ENCODE data around the gene RAB19. TPM values are rescaled to one million over a fixed set of nuclear protein-coding genes. Genes with fewer than 3 reads are reported as not detected.
"Not testable (repeated sequence)": the region's sequence is repeated elsewhere in the genome, so short reads cannot be mapped to it uniquely, and the experiment has no call there.

Gene RAB19
- total and polyA plus RNA-seq, 5 experiments from 2014 or later, result 5.2 to 7.0 (median 6.5) TPM

DNA sequence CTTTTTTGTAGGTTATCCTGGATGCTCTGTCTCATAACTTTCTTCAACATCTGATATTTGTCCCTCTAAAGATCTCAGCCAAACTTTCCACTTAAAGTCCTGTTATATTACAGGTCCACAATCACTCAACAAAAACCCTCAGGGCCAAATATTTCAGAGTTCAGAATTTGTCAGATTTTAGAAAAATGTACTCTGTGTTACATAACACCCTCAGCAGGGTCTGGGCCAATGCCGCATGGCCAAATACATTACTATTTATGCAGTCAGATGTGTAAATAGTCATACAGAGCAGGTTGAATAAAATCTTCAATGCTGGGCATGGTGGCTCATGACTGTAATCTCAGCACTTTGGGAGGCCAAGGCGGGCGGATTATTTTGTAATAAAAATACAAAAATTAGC lies 11.5 kb downstream of the RAB19 start:
- no peak overlapping the region for H3K4me3 Mint-ChIP-seq
- POLR2A ChIA-PET, result no interaction called here
- no peak overlapping the region for H3K27ac Mint-ChIP-seq
- H3K27me3 Mint-ChIP-seq, result no peaks in the 10 kb centered on the region
- DNase-seq (no peak), ATAC-seq (no peak)
- no peaks in the 10 kb centered on the region for H3K9me3 Mint-ChIP-seq
- H3K36me3 Mint-ChIP-seq, result peaks cover 0 to 52% (median 22%) of the 10 kb centered on the region in 3 donors
- peaks cover 8 to 13% (median 8%) of the 10 kb centered on the region in 4 donors for H3K4me1 Mint-ChIP-seq

DNA sequence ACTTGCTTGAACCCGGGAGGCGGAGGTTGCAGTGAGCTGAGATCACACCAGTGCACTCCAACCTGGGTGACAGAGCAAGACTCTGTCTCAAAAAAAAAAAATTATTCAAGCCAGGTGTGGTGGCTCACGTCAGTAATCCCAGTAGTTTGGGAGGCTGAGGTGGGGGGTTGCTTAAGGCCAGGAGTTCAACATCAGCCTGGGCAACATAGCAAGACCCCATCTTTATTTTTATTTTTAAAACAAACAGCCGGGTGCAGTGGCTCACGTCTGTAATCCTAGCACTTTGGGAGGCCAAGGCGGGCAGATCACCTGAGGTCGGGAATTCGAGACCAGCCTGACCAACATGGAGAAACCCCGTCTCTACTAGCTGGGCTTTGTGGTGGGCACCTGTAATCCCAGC lies 12.0 kb downstream of the RAB19 start:
- Mint-ChIP-seq H3K27ac (peak overlapping the region in 1 of 10 donors; percentile 11), H3K4me1 (peaks cover 8 to 13% (median 8%) of the 10 kb centered on the region in 4 donors), H3K36me3 (peaks cover 0 to 51% (median 20%) of the 10 kb centered on the region in 3 donors)
- ATAC-seq, DNase-seq, H3K9me3 Mint-ChIP-seq, H3K27me3 Mint-ChIP-seq, POLR2A ChIA-PET, H3K4me3 Mint-ChIP-seq: not testable (repeated sequence)

DNA sequence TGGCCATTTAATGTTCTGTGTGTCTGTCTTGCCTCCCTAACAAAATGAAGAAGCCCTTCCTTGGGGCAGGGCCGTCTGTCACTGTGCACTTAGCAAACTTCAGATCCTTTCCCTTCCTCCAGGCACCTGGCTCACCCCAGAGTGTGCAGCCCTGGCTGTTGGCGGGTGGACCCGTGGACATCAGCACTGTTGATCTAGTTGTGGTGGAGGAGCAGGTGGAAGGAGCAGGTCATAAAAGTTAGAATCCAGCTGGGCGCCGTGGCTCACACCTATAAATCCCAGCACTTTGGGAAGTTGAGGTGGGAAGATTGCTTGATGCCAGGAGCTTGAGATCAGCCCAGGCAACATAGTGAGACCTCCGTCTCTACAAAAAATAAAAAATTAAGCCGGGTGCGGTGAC lies 12.7 kb downstream of the RAB19 start:
- Mint-ChIP-seq H3K4me1 (peaks cover 8 to 13% (median 8%) of the 10 kb centered on the region in 4 donors), H3K27ac (peak overlapping the region in 2 of 10 donors; percentile 39), H3K4me3 (no peak overlapping the region), H3K9me3 (no peaks in the 10 kb centered on the region), H3K27me3 (no peaks in the 10 kb centered on the region), H3K36me3 (peaks cover 0 to 43% (median 18%) of the 10 kb centered on the region in 3 donors)
- POLR2A ChIA-PET, result interaction anchor here (0.7 to 1.4 kb wide), 3 partner anchors 11 to 328 kb away, joined by 3 to 6 read pairs (median 3); no protein-coding TSS in a partner anchor
- no peak for ATAC-seq
- no peak for DNase-seq

DNA sequence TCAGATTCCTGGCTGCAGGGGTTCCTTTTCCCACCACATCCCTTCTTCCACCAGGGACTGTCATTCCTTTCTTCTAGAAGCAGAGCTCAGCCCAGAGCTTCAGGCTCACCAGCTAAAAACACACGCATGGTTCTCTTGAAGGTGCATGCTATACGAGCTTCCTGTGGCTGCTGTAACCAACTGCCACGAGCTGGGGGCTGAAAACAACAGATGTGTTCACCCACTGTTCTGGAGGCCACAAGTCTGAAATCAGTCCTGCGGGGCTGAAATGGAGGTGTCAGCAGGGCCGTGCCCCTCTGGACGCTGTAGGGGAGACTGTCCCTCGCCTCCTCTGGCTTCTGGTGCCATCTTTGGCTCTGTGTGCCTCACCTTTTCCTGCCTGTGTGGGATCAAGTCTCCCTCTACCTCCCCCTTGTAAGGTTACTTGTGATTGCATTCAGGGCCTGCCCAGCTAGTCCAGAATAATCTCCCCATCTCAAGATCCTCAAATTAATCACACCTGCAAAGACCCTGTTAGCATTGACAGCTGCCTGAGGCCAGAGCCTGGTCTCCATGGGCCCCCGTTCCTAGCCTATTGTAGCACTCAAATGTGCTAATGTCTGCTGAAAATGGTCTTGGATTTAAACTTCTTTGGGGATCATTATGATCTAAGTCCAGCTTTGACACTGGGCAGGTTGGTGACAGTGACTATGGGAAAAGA lies 13.7 kb downstream of the RAB19 start:
- peaks cover 8 to 13% (median 8%) of the 10 kb centered on the region in 4 donors for H3K4me1 Mint-ChIP-seq
- ATAC-seq (peak; percentile 42 to 70), DNase-seq (peak in 2 of 10 donors; percentile 18 to 27)
- H3K9me3 Mint-ChIP-seq, result no peaks in the 10 kb centered on the region
- peak overlapping the region in 8 of 10 donors; percentile 15 to 87 (median 50) for H3K27ac Mint-ChIP-seq
- H3K36me3 Mint-ChIP-seq, result peaks cover 0 to 39% (median 16%) of the 10 kb centered on the region in 3 donors
- no peaks in the 10 kb centered on the region for H3K27me3 Mint-ChIP-seq
- POLR2A ChIA-PET, result interaction anchor here (0.6 to 1.4 kb wide), 3 partner anchors 12 to 60 kb away, joined by 3 to 6 read pairs (median 3); no protein-coding TSS in a partner anchor
- peak overlapping the region in 2 of 10 donors; percentile 26 to 56 for H3K4me3 Mint-ChIP-seq

DNA sequence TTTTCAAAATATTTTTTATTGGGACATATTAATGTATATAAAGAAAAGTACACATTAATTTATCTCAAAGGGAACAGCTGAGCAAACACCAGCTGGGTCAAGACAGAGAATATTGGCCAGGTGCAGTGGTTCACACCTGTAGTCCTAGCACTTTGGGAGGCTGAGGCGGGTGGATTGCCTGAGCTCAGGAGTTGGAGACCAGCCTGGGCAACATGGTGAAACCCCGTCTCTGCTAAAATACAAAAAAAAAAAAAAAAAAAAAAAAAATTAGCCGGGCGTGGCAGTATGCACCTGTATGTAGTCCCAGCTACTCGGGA lies 14.3 kb downstream of the RAB19 start:
- not testable (repeated sequence) for H3K27me3 Mint-ChIP-seq, H3K4me3 Mint-ChIP-seq, H3K9me3 Mint-ChIP-seq, DNase-seq, ATAC-seq
- Mint-ChIP-seq H3K27ac (peak overlapping the region in 5 of 10 donors; percentile 43 to 81 (median 51)), H3K4me1 (peaks cover 8 to 13% (median 8%) of the 10 kb centered on the region in 4 donors), H3K36me3 (peaks cover 0 to 37% (median 15%) of the 10 kb centered on the region in 3 donors)
- POLR2A ChIA-PET, result interaction anchor here (0.6 to 1.4 kb wide), 3 partner anchors 11 to 60 kb away, joined by 3 to 6 read pairs (median 6); no protein-coding TSS in a partner anchor

DNA sequence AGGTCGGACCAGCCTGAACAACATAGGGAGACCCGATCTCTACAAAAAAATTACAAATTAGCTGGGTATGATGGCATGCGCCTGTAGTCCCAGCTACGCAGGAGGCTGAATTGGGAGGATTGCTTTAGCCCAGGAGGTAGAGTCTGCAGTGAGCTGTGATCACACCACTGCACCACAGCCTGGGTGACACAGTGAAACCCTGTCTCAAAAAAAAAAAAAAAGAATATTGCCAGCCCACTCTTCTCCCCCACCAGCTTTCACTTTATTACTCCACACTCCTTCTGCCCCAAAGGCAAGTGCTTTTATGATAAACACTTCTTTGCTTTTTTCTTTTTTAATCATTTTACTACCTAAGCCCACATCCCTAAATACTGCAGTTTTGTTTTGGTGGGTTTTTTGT lies 14.8 kb downstream of the RAB19 start:
- DNase-seq, result no peak
- Mint-ChIP-seq H3K9me3 (no peaks in the 10 kb centered on the region), H3K4me1 (peaks cover 8 to 13% (median 8%) of the 10 kb centered on the region in 4 donors), H3K27ac (peak overlapping the region in 2 of 10 donors; percentile 7 to 47), H3K4me3 (no peak overlapping the region), H3K27me3 (no peaks in the 10 kb centered on the region), H3K36me3 (peaks cover 0 to 34% (median 14%) of the 10 kb centered on the region in 3 donors)
- POLR2A ChIA-PET, result interaction anchor here (0.6 to 0.7 kb wide), 2 partner anchors 12 to 14 kb away, joined by 3 to 6 read pairs; no protein-coding TSS in a partner anchor
- no peak for ATAC-seq

DNA sequence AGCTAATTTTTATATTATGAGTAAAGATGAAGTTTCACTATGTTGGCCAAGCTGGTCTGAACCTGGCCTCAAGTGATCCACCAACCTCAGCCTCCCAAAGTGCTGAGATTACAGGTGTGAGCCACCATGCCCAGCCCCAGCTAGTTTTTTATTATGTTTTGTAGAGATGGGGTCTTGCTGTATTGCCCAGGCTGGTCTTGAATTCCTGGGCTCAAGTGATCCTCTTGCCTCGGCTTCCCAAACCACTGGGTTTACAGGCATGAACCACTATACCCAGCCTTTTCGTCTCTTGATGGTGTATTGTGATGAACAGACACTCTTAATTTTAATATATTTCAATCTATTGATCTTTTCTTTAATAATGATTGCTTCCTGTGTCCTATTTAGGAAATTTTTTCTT lies 17.7 kb downstream of the RAB19 start:
- H3K4me1 Mint-ChIP-seq, result peaks cover 7 to 10% (median 8%) of the 10 kb centered on the region in 4 donors
- H3K4me3 Mint-ChIP-seq, result no peak overlapping the region
- DNase-seq, result no peak
- H3K9me3 Mint-ChIP-seq, result no peaks in the 10 kb centered on the region
- no peak for ATAC-seq
- H3K27ac Mint-ChIP-seq, result no peak overlapping the region
- no peaks in the 10 kb centered on the region for H3K27me3 Mint-ChIP-seq
- POLR2A ChIA-PET, result no interaction called here
- peaks cover 0 to 21% (median 5%) of the 10 kb centered on the region in 3 donors for H3K36me3 Mint-ChIP-seq

DNA sequence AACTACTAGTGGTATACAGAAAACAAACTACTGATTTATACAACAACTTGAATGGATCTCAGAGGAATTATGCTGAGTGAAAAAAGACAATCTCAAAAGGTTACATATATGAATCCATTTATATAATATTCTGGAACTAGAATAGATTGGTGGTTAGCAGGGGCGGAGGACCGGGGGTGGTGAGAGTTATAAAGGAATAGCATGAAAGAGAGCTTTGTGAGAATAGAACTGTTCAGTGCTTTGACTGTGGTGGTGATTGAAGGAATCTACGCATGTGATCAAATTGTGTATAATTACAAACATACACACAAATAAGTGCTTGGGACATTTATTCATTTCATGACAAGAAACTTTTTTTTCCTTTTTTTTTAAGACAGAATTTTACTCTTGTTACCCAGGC lies 19.6 kb downstream of the RAB19 start:
- H3K27me3 Mint-ChIP-seq, result no peaks in the 10 kb centered on the region
- POLR2A ChIA-PET, result interaction anchor here (0.6 kb wide), 1 partner anchor 17 kb away, joined by 7 read pairs; no protein-coding TSS in a partner anchor
- no peak overlapping the region for H3K4me3 Mint-ChIP-seq
- H3K36me3 Mint-ChIP-seq, result peaks cover 0 to 25% (median 6%) of the 10 kb centered on the region in 3 donors
- no peaks in the 10 kb centered on the region for H3K9me3 Mint-ChIP-seq
- ATAC-seq (no peak), DNase-seq (no peak)
- H3K4me1 Mint-ChIP-seq, result peaks cover 0 to 4% (median under 1%) of the 10 kb centered on the region in 4 donors
- H3K27ac Mint-ChIP-seq, result no peak overlapping the region

DNA sequence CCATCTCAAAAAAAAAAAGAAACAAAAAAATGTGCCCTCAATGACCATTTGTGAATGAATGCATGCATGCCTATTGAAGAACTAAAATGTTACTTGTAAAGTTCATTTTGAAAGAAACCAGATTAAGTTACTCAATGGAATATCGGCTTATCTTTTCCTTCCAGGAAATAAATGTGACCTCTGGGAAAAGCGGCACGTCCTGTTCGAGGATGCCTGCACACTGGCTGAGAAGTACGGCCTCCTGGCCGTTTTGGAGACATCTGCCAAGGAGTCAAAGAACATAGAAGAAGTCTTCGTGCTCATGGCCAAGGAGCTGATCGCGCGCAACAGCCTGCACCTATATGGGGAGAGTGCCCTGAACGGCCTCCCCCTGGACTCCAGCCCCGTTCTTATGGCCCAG lies 21.9 kb downstream of the RAB19 start:
- POLR2A ChIA-PET, result no interaction called here
- no peak for ATAC-seq
- peak overlapping the region in 2 of 10 donors; percentile 27 to 43 for H3K27ac Mint-ChIP-seq
- peaks cover 0 to 24% (median 6%) of the 10 kb centered on the region in 3 donors for H3K36me3 Mint-ChIP-seq
- no peak for DNase-seq
- no peaks in the 10 kb centered on the region for H3K4me1 Mint-ChIP-seq
- H3K4me3 Mint-ChIP-seq, result no peak overlapping the region
- no peaks in the 10 kb centered on the region for H3K27me3 Mint-ChIP-seq
- no peaks in the 10 kb centered on the region for H3K9me3 Mint-ChIP-seq

DNA sequence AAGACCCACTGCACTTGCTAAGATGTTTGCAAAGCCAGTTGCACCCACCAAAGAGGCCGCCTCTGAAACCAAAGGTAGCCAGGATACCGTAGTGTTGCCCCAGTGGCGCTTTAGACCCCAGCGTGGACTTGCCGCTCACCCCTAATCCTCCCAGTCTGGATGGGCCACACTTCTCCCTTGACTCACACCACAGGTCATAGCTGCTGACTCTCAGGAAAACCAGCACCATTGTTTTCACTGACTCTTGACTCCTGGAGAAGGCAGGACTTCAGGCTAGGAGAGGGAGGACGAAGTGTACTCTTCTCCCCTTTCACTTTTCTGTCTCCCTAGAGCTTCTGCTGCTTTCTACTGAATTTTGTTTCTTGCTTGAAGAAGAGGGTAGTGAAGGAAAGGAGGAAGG lies 22.3 kb downstream of the RAB19 start:
- POLR2A ChIA-PET, result no interaction called here
- no peaks in the 10 kb centered on the region for H3K4me1 Mint-ChIP-seq
- H3K36me3 Mint-ChIP-seq, result peaks cover 0 to 24% (median 6%) of the 10 kb centered on the region in 3 donors
- no peak overlapping the region for H3K4me3 Mint-ChIP-seq
- ATAC-seq (no peak), DNase-seq (no peak)
- H3K27ac Mint-ChIP-seq, result peak overlapping the region in 4 of 10 donors; percentile 27 to 43 (median 32)
- no peaks in the 10 kb centered on the region for H3K9me3 Mint-ChIP-seq
- no peaks in the 10 kb centered on the region for H3K27me3 Mint-ChIP-seq

DNA sequence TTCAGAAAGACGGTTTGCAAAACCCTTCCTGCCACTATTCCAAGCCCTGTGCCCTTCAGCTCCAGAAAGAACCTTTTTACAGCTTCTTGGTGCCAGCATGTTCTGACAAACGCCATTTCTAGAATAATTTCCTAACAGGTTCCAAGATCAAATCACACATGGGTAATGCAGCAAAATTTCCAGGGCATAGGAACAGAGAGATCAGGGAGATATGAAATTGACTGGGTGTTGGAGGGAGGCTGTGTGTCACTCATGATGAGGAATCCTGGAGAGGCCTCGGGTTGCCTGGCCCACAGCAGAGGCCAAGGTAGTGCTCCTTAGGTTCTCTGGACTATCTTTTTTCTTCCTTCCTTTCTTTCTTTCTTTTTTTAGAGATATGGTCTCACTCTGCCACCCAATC lies 29.5 kb downstream of the RAB19 start:
- DNase-seq (no peak), ATAC-seq (no peak)
- Mint-ChIP-seq H3K4me1 (no peaks in the 10 kb centered on the region), H3K9me3 (no peaks in the 10 kb centered on the region), H3K4me3 (no peak overlapping the region), H3K27ac (no peak overlapping the region), H3K27me3 (no peaks in the 10 kb centered on the region), H3K36me3 (peaks cover 0 to 2% (median 0%) of the 10 kb centered on the region in 3 donors)
- POLR2A ChIA-PET, result no interaction called here

DNA sequence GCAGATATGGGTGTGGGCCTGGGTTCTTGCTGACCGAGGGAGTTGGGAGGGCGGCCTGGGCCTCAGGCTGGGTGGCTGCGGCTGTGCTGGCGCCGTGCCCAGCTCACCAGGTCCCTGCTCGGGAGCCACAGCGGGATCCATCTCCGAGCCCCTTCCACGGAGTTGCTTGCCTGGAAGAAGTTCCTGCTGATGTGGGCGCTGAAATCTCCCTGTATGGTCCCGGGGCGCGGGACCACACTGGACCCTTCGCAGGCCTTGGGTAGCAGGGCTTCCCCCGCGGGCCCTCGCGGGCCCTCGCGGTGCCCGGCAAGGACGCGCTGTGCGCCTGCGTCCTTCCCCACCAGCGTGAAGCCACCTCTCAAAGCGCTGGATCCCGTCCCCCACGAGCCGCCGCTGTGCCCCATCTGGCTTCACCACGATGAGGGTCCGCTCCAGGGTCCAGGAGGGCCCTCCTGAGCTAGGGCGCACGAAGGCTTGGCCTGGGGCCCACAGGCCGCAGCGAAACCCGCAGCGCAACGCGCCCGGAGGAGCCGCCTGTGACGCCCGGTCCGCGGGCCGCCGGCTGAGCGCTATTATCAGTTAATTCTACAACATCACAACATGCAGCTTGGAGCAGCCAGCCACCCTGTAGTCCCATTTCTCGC lies 31.5 kb downstream of the RAB19 start:
- no peaks in the 10 kb centered on the region for H3K36me3 Mint-ChIP-seq
- H3K9me3 Mint-ChIP-seq, result no peaks in the 10 kb centered on the region
- no peak overlapping the region for H3K4me3 Mint-ChIP-seq
- no peaks in the 10 kb centered on the region for H3K27me3 Mint-ChIP-seq
- POLR2A ChIA-PET, result no interaction called here
- H3K4me1 Mint-ChIP-seq, result no peaks in the 10 kb centered on the region
- no peak for ATAC-seq
- no peak for DNase-seq
- H3K27ac Mint-ChIP-seq, result no peak overlapping the region

DNA sequence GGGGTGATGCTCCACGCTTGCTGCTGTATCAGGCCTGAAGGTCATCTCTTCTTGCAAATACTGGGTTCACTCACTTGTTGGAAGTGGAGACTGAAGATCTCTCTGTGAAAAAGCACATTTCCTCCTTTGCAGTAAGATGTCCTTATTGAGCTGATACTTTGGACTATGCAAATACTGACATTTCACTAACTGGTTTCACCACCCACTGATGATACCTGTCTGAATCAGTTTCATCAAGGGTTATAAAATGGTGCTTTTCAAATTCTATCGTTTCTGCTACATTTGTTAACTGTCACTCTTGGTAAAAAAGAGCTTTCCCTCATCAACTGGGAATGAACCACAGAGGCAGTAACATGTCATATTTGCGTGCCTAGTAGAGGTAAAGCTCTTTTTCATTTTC lies 35.5 kb downstream of the RAB19 start:
- Mint-ChIP-seq H3K27me3 (no peaks in the 10 kb centered on the region), H3K27ac (no peak overlapping the region), H3K4me1 (no peaks in the 10 kb centered on the region), H3K9me3 (no peaks in the 10 kb centered on the region), H3K4me3 (no peak overlapping the region), H3K36me3 (no peaks in the 10 kb centered on the region)
- POLR2A ChIA-PET, result no interaction called here
- ATAC-seq (no peak), DNase-seq (no peak)
